NCI-H510A treated with DMSO at 0.1 percent for 48 hours (cell line): ENCODE data around the gene PSMF1.
"Not testable (repeated sequence)": the region's sequence is repeated elsewhere in the genome, so short reads cannot be mapped to it uniquely, and the experiment has no call there.

Experiments used
- DNase-seq: peaks from one replicate; lab custom pipeline; 2025; lab: John Stamatoyannopoulos, UW

The PSMF1 gene

DNA sequence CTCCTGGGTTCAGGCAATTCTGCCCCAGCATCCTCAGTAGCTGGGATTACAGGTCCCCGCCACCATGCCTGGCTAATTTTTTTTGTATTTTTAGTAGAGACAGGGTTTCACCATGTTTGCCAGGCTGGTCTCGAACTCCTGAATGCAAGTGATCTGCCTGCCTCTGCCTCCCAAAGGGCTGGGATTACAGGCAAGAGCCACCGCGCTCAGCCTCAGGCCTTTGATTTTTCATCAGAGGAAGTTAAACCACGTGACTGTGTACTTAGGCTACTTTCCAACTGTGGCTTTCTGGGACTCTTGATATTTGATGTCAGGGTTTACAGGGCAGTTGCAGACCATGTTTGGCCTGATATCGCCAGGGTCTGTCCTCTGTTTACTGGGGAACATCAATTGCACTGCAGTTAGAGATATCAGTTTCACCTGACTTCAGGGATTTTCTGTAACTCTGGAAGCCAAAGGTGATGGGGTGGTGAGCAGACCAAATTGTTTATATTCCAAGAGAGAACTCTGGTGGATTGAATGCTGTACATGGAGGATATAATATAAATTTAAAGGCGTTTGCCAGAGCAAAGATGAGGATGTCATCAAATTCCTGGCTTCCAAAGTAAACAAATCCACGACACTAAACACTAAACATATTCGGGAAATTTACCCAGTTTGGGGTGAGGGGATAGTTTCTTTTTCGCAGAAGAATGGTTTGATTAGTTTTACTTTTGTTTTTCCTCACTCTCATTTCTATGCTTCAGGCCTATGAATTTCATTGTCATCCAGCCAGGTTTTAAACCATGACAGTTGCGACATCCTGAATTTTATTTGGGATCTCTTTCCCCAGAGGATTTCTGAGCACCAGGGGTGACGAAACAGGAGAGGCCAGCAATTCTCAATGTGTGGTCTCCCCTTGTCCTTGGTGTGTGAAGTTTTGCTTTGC lies 4.2 kb downstream of the PSMF1 start:
- peak; percentile 33 for DNase-seq

DNA sequence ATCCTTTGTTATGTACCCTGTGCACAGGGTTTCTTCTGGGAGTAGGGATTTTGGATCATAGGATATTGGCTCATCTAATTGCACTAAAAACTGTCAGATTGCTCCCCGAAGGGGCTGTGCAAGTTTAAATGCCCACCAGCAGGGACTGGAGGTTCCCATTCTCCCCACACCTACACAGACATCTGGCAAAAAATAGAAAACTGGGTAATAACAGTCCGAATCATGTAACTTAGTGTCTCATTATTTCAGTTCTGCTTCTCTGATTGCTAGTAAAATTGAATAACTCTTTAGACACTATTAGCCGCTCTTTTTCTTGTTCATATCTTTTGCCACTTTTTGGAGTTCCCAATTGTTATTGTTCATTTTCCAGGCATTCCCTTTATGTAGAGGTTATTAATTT lies 5.3 kb downstream of the PSMF1 start:
- DNase-seq: no peak

DNA sequence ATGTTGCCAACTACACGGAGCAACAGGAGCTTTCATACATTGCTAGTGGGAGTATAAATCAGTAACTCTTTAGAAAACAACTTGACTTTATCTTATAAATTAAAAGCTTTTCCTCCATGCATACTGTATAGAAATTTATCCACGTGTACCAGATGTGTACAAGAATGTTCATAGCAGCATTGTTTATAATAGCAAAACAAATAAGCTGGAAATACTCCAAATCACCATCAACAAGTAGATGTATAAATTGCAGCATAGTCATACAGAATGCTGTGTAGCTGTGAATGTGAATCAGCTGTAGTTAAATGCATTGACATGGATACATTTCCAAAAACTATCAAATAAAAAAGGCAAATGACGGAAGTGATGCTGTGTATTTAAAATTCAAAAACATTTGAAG lies 6.0 kb downstream of the PSMF1 start:
- no peak for DNase-seq

DNA sequence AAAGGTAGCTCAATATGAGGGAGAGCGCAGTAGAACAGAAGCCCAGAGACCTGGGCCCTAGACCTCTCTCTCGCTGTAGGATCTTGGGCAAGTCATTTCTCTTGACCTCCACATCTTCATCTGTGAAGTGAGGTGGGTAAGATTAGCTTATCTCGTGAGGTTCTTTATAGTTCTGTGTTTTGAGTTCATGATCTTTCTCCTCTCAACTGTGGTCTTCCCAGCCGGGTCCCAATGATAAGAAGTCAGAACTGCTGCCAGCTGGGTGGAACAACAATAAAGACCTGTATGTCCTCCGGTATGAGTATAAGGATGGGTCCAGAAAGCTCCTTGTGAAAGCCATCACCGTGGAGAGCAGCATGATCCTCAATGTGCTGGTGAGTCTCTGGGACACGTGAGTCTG lies 6.9 kb downstream of the PSMF1 start:
- DNase-seq: no peak

DNA sequence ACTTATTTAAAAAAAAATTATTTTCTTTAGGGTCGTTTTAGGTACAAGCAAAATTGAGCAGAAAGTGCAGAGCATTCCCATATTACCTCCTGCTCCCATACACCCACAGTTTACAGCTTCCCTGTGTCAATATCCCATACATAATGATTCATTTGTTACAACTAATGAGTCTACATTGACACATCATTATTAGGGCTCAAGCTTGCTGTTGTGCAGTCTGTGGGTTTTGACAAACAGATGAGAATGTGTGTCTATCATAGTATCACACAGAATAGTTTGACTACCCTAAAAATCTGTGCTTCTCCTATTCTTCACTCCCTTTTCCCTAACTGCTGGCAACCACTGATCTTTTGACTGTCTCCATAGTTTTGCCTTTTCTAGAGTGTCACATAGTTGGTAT lies 9.4 kb downstream of the PSMF1 start:
- DNase-seq: no peak

DNA sequence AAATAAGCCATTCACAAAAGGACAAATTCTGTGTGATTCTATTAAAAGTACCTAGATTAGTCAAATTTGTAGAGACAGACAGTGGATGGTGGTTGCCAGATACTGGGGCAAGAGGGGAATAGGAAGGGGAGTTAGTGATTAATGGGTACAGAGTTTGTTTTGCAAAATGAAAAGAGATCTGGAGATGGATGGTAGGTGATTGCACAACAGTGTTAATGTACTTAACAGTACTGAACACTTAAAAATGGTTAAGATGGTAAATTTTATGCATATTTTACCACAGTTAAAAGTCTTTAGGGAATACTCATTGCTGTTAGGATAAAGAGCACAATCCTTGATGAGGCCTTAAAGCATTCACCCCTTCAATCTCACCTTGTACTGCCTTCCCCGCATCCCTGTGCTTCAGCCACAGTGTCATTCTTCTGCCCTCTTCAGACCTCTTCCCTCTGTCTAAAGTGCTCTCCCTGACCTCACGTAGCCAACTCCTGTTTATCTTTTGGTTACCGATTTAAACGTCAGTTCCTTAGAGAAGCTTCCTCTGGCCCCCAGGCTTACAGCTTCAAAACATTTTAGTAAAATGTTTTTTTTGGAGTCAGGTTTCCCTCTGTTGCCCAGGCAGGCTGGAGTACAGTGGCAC lies 11.8 kb downstream of the PSMF1 start:
- no peak for DNase-seq

DNA sequence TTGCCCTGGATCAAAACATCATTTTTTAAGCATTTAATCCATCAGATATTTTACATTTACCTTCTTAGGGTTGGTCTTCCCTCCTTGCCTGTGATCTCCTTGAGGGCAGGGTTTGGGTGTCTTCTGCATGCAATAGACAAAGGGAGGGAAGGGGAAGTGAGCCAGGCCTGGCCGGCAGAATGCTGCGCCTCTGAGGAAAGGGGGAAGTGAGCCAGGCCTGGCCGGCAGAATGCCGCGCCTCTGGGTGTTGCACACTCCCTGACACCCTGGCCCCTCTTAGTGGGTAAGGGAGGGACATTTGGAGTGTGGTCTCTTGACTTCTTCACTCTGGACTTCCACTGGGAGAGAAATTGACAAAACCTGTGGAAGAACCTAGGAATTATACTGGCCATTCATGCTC lies 12.4 kb downstream of the PSMF1 start:
- no peak for DNase-seq

DNA sequence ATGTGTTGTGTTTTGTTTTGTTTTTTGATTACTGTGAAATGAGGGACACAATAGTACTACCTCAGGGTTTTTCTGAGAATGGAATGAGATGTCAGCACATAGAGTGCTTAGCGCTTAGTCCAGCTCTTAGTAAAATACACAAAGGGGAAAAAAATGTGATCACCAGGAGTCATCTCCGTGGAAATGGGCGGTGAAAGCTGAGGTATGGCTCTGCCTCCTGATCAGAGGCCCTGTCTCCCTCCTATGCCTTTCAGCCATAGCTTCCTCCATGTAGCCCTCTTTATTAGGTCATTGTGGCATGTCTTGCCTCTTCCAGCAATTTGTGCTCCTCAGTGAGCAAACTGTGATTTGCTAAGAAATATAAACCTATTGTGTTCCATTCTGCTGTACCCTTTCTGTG lies 13.0 kb downstream of the PSMF1 start:
- DNase-seq: no peak

DNA sequence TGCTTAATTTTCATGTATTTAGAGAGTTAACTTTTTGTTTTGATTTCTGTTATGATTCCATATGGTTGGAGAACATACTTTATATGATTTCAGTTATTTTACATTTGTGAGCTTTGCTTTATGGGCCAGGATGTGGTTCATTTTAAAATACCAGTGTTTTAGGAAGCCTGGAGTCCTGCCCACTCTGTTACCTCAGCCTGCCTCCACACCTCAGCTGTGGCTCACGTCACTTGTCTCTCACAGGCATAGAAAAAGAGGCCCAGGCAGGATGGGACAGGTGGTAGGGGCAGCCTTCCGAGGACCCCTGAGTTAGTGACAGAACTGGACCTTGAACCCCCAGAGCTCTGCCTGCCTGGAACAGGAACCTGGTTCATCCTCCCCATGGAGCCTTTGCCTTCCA lies 16.0 kb downstream of the PSMF1 start:
- no peak for DNase-seq

DNA sequence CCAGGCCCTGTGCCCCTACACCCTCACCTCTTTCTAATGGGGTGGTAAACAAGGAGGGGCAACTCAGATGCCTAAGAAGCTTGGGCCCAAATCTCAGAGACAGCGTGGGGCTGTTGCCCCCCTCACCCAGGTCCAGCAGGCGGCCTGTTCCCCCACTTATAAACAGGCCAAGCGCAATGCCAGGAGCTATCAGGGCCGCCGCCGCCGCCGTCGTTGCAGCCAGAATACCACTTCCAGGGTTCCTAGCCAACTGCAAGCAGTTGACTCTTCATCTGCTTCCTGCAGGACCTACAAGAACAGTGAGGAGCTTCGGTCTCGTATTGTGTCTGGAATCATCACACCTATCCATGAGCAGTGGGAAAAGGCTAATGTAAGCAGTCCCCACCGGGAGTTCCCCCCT lies 16.4 kb downstream of the PSMF1 start:
- no peak for DNase-seq

DNA sequence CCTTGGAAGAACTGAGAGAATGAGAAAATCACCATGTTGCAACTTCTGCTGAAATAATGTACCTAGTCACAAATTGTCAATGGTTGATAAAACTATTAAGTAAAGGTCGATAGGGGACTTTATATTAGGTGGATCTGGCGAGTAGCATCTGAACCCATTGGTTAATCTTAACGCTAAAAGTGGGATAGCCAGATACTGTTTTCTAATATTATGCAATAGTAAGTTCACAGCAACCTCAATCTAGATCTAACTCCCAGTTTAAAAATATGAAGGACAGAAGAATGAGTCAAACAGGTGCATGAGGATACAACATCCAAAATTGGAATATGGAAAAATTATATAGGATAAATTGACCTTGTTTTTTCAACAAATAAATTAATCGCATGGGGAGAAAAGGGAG lies 18.8 kb downstream of the PSMF1 start:
- DNase-seq: no peak

DNA sequence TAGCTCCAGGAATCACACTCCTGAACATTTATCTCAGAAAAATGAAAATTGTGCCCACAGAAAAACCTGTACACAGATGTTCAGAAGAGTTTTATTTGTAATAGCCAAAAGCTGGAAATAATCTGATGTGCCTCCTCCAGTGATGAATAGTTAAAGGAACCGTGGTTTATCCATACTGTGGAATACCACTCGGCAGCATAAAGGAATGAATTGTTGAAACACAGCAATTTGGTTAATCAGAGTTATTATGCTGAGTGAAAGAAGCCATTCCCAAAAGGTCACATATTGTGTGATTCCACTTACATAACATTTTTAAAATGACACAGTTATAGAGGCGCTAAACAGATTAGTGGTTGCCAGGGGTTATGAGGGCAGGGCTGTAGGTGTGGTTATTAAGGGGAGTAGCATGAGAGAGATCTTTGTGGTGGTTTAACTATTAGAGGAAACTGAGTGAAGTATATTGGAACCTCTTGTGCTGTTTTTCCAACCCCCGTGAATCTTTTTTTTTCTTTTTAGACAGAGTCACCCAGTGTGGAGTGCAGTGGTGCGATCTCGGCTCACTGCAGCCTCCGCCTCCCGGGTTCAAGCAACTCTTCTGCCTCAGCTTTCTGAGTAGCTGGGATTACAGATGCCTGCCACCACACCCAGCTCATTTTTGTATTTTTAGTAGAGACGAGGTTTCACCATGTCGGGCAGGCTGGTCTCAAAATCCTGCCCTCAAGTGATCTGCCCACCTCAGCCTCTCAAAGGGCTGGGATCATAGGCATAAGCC lies 26.2 kb downstream of the PSMF1 start:
- DNase-seq: no peak

DNA sequence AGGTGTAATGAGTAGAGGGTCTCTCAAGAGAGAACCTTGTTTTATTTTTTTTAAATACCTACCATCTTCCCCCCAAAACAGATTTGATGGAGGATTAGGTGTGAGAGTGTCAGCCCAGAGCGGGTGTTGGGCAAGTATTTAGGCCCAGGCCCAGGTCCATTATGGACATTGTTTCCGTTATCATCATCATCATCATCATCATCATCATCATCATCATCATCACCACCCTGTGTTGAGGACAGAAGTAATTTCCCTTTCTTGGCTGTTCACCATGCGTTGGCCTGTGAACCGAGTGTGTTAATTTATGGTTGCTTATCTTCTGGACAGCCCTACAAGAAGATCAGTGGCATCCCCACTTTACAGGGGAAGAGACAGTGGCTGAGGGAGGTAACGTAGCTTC lies 28.6 kb downstream of the PSMF1 start:
- no peak for DNase-seq

DNA sequence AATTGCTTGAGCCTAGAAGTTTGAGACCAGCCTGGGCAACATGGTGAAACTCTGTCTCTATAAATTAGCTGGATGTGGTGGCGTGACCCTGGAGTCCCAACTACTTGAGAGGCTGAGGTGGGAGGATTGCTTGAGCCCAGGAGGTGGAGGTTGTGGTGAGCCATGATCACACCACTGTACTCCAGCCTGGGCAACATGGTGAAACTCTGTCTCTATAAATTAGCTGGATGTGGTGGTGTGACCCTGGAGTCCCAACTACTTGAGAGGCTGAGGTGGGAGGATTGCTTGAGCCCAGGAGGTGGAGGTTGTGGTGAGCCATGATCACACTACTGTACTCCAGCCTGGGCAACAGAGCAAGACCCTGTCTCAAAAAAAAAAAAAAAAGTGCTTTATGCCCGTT lies 31.4 kb downstream of the PSMF1 start:
- DNase-seq: not testable (repeated sequence)

DNA sequence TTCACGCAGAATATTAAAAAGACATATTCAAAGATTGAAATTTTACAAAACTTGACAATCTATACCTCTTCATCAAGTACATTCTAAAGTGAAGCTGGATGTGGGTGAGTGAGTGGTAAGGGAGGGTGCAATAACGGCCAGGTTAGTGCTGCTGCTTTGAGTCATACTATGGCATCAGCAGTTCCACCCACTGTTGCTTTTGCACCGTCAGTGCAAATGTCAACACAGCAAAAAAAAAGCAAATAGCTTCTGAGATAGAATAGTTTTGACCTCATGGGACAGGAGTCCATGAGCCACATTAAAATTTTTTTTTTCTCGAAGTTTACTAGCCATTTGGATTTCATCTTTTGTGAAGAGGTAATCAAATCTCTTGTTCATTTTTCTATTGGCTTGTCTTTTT lies 31.8 kb downstream of the PSMF1 start:
- no peak for DNase-seq

DNA sequence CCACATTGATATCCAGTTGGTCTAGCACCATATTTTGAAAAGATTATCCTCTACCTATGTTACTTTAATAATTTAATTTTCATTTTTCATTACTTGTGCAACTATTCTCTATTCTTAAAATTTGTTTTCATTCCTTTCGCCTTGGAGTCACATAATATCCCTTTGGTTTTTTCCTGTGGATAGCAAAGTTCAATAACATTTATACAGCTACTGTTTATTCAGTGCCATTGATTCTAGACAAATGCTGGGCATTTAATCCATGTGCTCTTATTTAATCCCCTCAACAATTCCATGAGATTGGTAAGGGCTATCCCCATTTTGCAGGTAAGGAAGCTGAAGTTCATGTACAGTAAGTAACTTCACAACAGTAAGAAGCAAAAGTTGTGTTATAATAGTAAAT lies 32.6 kb downstream of the PSMF1 start:
- no peak for DNase-seq

DNA sequence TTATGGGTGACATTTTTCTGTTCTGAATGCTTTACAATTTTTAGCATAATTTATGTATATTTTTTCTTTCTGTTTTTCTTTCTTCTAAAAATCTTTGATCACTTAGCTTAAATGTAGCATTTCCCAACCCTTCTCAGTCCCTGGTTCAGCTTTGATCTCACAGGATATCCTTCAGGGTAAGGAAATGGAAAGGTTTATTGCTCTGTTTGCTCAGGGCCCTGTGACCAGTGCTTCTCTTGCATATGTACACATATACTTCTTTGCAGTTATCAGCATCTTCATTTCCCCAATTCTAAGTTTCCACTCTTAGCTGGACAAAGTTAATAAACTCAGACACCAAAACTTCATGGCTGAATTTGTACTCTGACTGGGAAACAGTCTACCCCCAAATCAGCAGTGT lies 35.8 kb downstream of the PSMF1 start:
- DNase-seq: no peak

DNA sequence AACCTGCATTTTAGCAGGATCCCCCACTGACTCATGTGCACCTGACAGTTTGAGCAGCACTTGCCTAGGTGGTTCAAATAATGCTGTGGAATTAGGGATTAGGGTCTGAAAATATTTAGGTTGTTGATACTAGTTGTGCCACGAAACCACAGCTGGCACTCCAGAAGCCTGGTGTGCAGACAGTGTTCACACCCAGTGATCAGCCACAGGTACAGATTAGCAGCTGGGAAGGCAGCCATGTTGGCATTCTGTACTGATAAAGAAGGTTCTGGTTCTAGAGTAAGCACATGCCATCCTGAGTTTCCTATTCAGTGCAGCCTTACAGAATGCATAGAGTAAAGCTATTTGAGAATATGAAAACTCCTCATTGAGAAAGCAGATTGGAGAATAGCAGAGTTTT lies 36.3 kb downstream of the PSMF1 start:
- no peak for DNase-seq

DNA sequence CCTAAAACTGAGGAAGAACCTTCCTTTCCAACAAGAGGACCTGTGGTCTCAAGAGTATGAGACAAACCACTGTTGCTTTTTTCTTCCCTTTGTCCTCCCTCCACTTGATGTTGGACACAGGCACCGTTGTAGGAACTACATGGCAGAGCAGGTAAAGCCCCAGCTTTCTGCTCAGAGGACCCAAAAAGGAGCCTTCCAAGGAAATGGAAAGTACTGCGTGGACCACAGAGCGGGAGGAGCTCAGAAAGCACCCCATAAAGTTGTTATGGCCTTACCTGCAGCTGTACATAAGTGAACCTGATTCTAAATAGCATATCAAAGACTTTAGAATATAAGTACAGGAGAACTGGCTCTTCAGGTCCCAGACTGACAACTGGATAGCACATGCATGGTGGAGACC lies 36.9 kb downstream of the PSMF1 start:
- DNase-seq: no peak

DNA sequence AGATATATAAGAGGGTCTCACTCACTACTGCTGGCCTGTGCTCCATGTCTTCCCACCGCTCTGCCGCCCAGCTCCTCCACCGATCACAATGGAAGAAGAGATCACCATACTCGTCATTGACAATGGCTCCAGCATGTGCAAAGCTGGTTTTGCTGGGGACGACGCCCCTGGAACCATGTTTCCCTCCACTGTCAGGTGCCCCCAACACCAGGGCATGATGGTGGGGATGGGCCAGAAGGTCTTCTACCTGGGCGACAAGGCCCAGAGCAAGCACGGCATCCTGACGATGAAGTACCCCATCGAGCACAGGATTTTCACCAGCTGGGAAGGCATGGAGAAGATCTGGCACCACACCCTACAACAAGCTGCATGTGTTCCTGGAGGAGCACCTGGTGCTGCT lies 42.1 kb downstream of the PSMF1 start:
- DNase-seq: no peak

DNA sequence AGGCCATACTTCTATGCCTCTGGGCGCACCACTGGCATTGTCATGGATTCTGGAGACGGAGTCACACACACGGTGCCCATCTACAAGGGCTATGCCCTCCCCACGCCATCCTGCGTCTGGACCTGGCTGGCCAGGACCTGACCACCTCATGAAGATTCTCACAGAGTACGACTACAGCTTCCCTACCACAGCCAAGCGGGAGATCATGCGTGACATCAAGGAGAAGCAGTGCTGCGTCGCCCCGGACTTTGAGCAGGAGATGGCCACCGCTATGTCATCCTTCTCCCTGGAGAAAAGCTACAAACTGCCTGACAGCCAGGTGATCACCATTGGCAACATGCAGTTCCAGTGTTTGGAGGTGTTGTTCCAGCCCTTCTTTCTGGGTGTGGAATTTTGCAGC lies 42.6 kb downstream of the PSMF1 start:
- no peak for DNase-seq

DNA sequence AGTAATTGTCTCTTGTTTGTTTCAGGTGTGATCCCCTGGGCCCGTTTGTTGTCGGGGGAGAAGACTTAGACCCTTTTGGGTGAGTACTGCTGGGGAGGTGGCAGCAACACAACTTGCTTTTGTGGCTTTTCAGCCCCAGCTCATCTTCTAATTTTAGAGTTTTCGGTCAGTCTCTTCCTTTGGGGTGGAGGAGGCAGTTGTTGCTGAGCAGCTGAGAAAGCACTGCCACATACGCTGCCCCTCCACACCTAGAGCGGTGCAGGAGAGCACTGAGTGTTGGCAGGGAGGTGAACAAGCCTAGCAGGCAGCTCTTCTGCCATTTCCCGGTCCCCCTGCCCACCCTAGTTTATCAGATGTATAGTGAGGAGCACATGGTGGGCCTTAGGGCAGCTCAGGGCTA lies 44.7 kb downstream of the PSMF1 start:
- DNase-seq: no peak

DNA sequence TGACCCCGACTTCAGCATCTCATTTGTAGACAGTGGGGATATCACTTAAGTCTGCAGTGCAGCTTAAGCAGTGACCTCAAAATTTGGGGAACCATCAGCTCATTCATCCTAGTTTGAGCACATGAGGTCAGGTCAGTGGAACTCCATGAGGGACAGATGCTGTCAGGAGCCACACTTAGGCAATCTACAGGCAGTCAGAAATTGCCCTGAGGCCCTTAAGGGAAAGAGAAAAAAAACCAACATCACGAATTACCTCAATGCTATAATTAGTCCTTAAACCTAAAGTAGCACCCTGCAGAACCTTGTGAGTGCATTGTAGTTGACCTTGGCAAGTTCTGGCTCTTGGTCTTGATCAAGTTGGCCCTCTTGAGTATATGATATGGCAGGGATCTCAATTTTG lies 45.3 kb downstream of the PSMF1 start:
- DNase-seq: no peak
